Measurements from ENCODE around the gene ZCCHC14.

The ZCCHC14 gene

DNA sequence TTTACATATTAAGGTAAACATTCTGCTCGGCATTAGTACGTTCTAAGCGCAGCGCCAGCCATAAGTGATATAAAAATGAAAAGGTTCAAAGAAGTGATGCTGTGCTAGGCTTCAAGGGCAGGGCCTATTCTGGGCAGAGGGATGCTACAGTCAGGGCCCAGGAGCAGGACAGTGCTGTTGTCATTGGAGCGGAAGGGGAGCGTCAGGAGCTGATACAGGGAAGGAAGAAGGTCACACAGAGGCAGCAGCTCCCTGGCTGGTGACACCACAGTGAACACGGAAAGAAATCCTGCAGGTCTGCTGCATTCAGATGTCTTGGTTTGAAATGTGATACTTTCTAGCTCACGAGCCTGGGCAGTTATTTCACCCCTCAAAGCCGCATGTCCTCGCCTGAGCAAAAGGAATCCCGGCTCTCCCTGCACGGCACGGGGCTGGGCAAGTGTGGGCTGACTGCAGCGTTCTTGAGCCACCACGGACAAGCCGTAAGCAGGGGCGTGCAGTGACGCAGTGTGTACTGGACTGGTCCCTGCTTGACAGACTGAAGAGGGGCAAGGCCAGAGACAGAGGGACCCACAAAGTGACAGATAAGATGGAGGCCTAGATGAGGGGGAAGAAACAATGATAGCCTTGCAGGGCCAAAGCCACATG lies 41.1 kb downstream of the ZCCHC14 start:
- no peak for DNase-seq

DNA sequence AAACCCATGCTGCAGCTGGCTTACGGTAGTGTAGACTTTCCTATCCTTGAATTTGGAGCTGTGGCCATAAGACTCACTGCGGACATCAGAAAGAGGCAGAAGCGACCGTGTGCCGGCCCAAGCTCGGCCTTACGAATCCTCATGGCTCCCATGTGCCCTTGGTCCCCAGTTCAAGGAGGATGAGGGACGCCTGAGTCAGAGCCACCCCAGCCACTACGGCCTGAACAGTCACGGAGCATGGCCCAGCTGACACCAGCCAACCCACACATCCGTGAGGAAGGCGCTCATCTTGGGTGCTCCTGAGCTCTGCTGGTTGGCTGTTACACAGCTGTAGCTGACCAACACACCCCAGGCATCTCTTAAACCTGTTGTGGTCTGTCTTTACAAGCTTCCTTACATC lies 44.0 kb downstream of the ZCCHC14 start:
- DNase-seq, result no peak

DNA sequence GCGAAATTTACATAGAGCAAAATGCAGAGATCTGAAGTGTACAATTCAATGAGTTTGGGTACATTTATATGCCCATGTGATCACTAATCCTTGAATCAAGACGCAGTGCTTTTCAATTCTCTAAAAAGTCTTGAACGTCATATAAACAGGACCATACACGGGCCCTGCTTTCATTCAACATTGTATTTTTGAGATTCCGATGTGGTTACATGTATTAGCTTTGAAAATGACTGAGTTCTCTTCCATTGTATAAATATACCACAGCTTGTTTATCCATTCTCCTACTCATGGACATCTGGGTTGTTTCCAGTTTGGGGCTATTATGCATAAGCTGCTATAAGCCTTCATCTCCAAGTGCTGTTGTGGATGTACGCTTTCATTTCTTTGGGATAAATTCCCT lies 45.5 kb downstream of the ZCCHC14 start:
- DNase-seq, result no peak

DNA sequence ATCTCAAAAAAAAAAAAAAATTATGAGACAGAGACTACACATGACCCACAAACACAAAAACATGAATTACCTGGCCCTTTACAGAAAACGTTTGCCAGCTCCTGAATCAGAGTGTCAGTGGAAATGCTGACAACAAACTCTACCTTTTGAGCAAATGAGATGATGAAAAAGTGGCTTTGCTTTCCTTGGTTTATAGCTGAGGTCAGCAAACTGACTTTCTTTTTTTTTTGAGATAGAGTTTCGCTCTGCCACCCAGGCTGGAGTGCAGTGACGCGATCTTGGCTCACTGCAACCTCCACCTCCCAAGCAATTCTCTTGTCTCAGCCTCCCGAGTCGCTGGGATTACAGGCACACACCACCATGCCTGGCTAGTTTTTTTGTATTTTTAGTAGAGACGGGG lies 46.3 kb downstream of the ZCCHC14 start:
- no peak for DNase-seq

GRCh38 chr16:87445486-87445885 lies 47.3 kb downstream of the ZCCHC14 start:
- no peak for DNase-seq

DNA sequence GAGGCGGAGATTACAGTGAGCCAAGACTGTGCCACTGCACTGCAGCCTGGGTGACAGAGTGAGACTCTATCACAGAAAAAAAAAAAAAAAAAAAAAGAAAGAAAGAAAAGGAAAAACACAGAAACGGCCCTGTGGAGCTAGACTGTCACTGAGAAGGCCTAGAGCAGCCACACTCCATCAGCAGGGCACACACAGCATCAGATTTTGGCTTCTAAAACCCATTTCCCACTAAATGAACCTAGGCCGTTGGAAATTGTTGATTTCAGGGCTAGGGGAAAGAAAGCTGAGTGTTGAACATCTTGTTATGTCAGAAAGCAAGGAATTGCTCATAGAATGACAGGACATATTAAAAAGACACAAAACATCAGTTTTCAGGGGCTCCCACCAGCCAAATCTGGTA lies 48.9 kb downstream of the ZCCHC14 start:
- no peak for DNase-seq

GRCh38 chr16:87443016-87443415 lies 49.8 kb downstream of the ZCCHC14 start:
- DNase-seq, result no peak

- DNase-seq, result no peak
These were observed 50.2 kb downstream of the ZCCHC14 start for GRCh38 chr16:87442581-87442966.

DNA sequence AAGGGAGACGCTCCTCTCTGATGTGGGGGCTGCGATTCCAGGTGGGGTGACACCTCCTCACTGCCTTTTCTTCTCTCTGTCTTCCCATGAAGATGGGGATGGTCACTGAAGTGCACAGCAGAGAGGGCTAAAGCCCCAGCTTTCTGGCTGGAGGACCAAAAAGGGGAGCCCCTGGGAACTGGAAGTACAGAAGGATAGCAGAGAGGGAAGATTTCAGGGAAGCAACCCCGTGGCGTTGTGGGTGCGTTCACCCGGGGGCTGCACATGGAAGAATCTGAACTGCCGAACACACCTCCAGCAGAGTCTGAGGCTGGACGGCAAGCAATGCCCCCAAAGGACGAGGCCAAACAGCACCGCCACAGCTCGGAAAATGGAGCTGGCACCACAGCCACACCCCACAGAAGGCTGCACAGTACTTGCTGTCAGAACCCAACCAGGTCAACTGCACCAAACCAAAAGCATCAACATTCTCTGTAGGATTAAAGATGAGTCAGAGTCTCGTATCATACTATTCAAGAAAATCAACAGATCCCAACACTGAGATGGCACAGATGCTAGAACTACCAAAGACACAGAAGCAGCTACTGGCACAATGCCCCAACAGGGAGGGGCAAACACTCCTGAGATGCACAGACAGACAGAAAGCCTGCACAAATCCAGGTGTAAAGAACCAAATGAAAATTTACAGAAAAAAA lies 50.8 kb downstream of the ZCCHC14 start:
- no peak for DNase-seq

GRCh38 chr16:87439926-87440325 lies 52.9 kb downstream of the ZCCHC14 start:
- no peak for DNase-seq

- DNase-seq, result no peak
These were observed 54.2 kb downstream of the ZCCHC14 start for GRCh38 chr16:87438611-87438985.

GRCh38 chr16:87437911-87438610 lies 54.8 kb downstream of the ZCCHC14 start:
- DNase-seq, result peak; percentile 42

DNA sequence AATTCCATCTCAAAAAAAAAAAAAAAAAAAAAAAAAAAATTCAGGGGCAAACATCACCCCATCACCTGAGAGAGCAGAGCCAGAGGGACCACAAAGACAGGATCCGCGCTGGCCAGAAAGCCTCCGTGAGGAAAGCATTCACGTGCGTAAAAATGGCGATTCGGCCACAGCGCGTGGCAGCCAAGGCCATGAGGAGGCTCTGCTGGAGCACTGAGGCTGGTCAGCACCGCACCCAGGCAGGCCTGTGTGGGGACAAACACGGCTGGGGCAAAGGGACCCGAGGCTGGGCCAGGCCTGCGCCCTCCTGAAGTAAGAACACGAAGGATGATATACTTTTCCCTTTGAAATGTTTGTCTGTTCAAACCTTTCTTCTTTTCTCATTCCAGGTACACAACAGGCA lies 55.5 kb downstream of the ZCCHC14 start:
- DNase-seq, result no peak

- DNase-seq, result no peak
These were observed 56.3 kb downstream of the ZCCHC14 start for GRCh38 chr16:87436225-87437172.

GRCh38 chr16:87435372-87436224 lies 57.2 kb downstream of the ZCCHC14 start:
- DNase-seq, result no peak

GRCh38 chr16:87434146-87434667 lies 58.6 kb downstream of the ZCCHC14 start:
- DNase-seq, result no peak

- no peak for DNase-seq
These were observed 60.4 kb downstream of the ZCCHC14 start for GRCh38 chr16:87432330-87432915.

DNA sequence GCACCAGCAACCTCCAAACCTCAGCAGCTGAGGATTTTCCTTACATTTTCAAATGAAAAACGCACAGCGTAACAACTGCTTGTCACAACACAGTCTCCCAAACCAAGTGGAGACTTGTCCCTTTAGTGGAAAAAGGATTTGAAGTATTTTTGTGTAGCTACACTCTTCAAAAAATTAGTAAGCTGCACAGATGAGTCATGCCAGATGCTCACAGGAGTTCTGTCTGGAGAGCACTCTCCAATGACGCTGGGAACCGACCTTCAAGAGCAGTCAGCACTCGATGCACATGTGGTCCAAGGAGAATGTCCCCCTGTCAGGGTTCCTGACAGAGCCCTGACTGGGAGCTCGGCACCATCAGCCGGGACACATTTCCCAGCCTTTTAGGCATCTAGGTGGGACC lies 60.9 kb downstream of the ZCCHC14 start:
- DNase-seq, result peak; percentile 63

GRCh38 chr16:87426423-87427215 lies 66.2 kb downstream of the ZCCHC14 start:
- DNase-seq, result no peak

GRCh38 chr16:87425941-87426340 lies 66.9 kb downstream of the ZCCHC14 start:
- DNase-seq, result no peak

GRCh38 chr16:87424266-87424665 lies 68.6 kb downstream of the ZCCHC14 start:
- no peak for DNase-seq
